Thyroid gland (tissue), 4 donors: ENCODE results near the gene SIRPA.

Source experiments
- POLR2A ChIP-seq, 2 donors: fragments of 450-650 bp; IDR thresholded peaks; one replicate each; pipeline ENCODE4 v1.6.1; 2017; ENCODE audit warnings: antibody characterized with exemption in 2 of 2, mild to moderate bottlenecking in 2 of 2, moderate library complexity in 1 of 2
- TF ChIP-seq, protein P1 (sequence below), 6 experiments: fragments of 200-600 bp in 3 of 6; fragments of 450-650 bp in 3 of 6; sonication (generic) in 3 of 6; IDR thresholded peaks; one replicate each; pipeline ENCODE4 v1.5.1; 2016 to 2019; ENCODE audit warnings: antibody characterized with exemption in 6 of 6, mild to moderate bottlenecking in 2 of 6, inconsistent platforms in 1 of 6, moderate library complexity in 1 of 6

GRCh38 chr20:1942486-1943274 lies 47.5 kb downstream of the SIRPA start:
- TF ChIP-seq, protein P1, sequence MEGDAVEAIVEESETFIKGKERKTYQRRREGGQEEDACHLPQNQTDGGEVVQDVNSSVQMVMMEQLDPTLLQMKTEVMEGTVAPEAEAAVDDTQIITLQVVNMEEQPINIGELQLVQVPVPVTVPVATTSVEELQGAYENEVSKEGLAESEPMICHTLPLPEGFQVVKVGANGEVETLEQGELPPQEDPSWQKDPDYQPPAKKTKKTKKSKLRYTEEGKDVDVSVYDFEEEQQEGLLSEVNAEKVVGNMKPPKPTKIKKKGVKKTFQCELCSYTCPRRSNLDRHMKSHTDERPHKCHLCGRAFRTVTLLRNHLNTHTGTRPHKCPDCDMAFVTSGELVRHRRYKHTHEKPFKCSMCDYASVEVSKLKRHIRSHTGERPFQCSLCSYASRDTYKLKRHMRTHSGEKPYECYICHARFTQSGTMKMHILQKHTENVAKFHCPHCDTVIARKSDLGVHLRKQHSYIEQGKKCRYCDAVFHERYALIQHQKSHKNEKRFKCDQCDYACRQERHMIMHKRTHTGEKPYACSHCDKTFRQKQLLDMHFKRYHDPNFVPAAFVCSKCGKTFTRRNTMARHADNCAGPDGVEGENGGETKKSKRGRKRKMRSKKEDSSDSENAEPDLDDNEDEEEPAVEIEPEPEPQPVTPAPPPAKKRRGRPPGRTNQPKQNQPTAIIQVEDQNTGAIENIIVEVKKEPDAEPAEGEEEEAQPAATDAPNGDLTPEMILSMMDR (IDR thresholded peaks at IDR 0.05): no peak
- no peak for TF ChIP-seq POLR2A (IDR thresholded peaks at IDR 0.05)
